ENCODE data around the gene BUB1B. TPM values are rescaled to one million over a fixed set of nuclear protein-coding genes. Genes with fewer than 3 reads are reported as not detected.
A peak's percentile ranks its signal among the peaks of the same experiment; 100 is the strongest.
"Not testable (repeated sequence)": the region's sequence is repeated elsewhere in the genome, so short reads cannot be mapped to it uniquely, and the experiment has no call there.

Gene BUB1B
- total and polyA plus RNA-seq, 4 donors, result 1.1 to 8.0 (median 2.1) TPM

DNA sequence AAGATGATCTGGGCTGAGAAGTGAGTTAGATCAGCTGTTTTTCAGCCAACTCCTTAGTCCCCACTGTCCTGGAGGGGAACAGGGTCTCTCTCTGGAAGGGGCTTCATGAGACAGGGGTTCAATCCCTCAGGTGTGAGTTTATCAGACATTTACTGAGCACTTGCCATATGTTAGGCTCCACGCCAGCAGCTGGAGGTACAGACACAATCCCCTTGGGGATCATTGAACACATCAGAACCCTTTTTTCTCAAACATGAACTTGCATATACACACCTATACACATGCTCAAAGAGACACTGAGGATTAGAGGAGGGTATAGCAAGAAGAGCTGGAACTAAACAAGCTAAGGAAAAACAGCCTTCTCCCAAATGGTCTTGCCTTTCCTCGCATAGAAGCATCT lies 46.7 kb upstream of the BUB1B start:
- Histone ChIP-seq H3K27ac (ENCODE audit: low read depth in 1 of 2, low read length in 1 of 2) (no peak overlapping the region), H3K4me3 (no peak overlapping the region), H3K9me3 (ENCODE audit: control insufficient read depth in 4 of 4, insufficient read depth in 3 of 4, low read length in 3 of 4) (no peaks in the 10 kb centered on the region), H3K36me3 (ENCODE audit: control insufficient read depth in 4 of 4, insufficient read depth in 4 of 4, low read length in 4 of 4) (no peaks in the 10 kb centered on the region), H3K4me1 (ENCODE audit: control insufficient read depth in 5 of 5, insufficient read depth in 5 of 5, low read length in 5 of 5) (peaks cover 0 to 3% (median 0%) of the 10 kb centered on the region in 5 donors), H3K27me3 (ENCODE audit: control insufficient read depth in 3 of 3, insufficient read depth in 3 of 3, low read length in 2 of 3) (peaks cover 0 to 4% (median 0%) of the 10 kb centered on the region in 3 donors), H3K9ac (ENCODE audit: insufficient read depth in 1 of 2, low read length in 2 of 2) (no peak overlapping the region)
- no peak for ATAC-seq (ENCODE audit: insufficient read depth, low FRiP score)
- no peak for TF ChIP-seq CTCF (IDR thresholded peaks at IDR 0.05; ENCODE audit: control extremely low read depth, extremely low read depth)
- WGBS, 2 donors, result 94 to 97% methylated on average over 2 of the region's 2 CpGs
- no peak for DNase-seq

GRCh38 chr15:40115106-40115505 lies 45.8 kb upstream of the BUB1B start:
- 96 to 97% methylated on average over 14 of the region's 14 CpGs for WGBS, 2 donors

DNA sequence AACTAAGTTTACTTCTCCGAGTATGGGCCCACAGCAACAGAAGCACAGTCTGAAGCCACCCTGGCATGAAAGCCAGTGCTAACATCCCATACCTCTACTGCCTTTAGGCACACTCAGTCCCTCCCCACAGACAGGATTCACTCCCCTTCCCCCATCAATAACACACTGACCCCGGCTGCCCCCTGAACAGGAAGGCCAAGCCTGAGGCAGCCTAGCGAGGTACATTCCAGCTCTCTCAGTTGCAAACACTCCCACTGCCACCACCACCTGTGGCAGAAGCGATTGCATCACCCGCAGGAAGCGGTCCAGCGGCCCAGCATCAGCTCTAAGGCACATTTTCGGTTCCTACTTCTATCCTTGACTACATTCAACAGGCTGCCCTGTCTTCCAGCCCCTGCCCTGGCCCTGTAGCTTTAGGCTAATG lies 45.2 kb upstream of the BUB1B start:
- Histone ChIP-seq H3K9me3 (ENCODE audit: control insufficient read depth in 4 of 4, insufficient read depth in 3 of 4, low read length in 3 of 4) (no peaks in the 10 kb centered on the region), H3K27me3 (ENCODE audit: control insufficient read depth in 3 of 3, insufficient read depth in 3 of 3, low read length in 2 of 3) (peaks cover 0 to 4% (median 0%) of the 10 kb centered on the region in 3 donors), H3K27ac (ENCODE audit: low read depth in 1 of 2, low read length in 1 of 2) (no peak overlapping the region), H3K9ac (ENCODE audit: insufficient read depth in 1 of 2, low read length in 2 of 2) (no peak overlapping the region), H3K4me1 (ENCODE audit: control insufficient read depth in 5 of 5, insufficient read depth in 5 of 5, low read length in 5 of 5) (no peaks in the 10 kb centered on the region), H3K4me3 (no peak overlapping the region), H3K36me3 (ENCODE audit: control insufficient read depth in 4 of 4, insufficient read depth in 4 of 4, low read length in 4 of 4) (no peaks in the 10 kb centered on the region)
- TF ChIP-seq CTCF (IDR thresholded peaks at IDR 0.05; ENCODE audit: control extremely low read depth, extremely low read depth), result no peak
- 17 to 29% methylated on average over 8 of the region's 8 CpGs for WGBS, 2 donors
- DNase-seq, result peak in 2 of 3 donors; percentile 29 to 44
- no peak for ATAC-seq (ENCODE audit: insufficient read depth, low FRiP score)

More at GRCh38 chr15:40115106-40115505, 45.8 kb upstream of the BUB1B start:
- not testable (repeated sequence) for H3K4me3 ChIP-seq; H3K9ac ChIP-seq (ENCODE audit: insufficient read depth in 1 of 2, low read length in 2 of 2); ATAC-seq (ENCODE audit: insufficient read depth, low FRiP score); DNase-seq; H3K4me1 ChIP-seq (ENCODE audit: control insufficient read depth in 5 of 5, insufficient read depth in 5 of 5, low read length in 5 of 5); H3K36me3 ChIP-seq (ENCODE audit: control insufficient read depth in 4 of 4, insufficient read depth in 4 of 4, low read length in 4 of 4); H3K9me3 ChIP-seq (ENCODE audit: control insufficient read depth in 4 of 4, insufficient read depth in 3 of 4, low read length in 3 of 4); H3K27ac ChIP-seq (ENCODE audit: low read depth in 1 of 2, low read length in 1 of 2); H3K27me3 ChIP-seq (ENCODE audit: control insufficient read depth in 3 of 3, insufficient read depth in 3 of 3, low read length in 2 of 3)

GRCh38 chr15:40118473-40118872 lies 42.4 kb upstream of the BUB1B start:
- Histone ChIP-seq H3K4me3 (no peak overlapping the region), H3K27me3 (ENCODE audit: control insufficient read depth in 3 of 3, insufficient read depth in 3 of 3, low read length in 2 of 3) (no peaks in the 10 kb centered on the region), H3K36me3 (ENCODE audit: control insufficient read depth in 4 of 4, insufficient read depth in 4 of 4, low read length in 4 of 4) (no peaks in the 10 kb centered on the region), H3K4me1 (ENCODE audit: control insufficient read depth in 5 of 5, insufficient read depth in 5 of 5, low read length in 5 of 5) (peaks cover 0 to 3% (median 0%) of the 10 kb centered on the region in 5 donors), H3K9me3 (ENCODE audit: control insufficient read depth in 4 of 4, insufficient read depth in 3 of 4, low read length in 3 of 4) (no peaks in the 10 kb centered on the region), H3K9ac (ENCODE audit: insufficient read depth in 1 of 2, low read length in 2 of 2) (no peak overlapping the region), H3K27ac (ENCODE audit: low read depth in 1 of 2, low read length in 1 of 2) (no peak overlapping the region)
- TF ChIP-seq CTCF (IDR thresholded peaks at IDR 0.05; ENCODE audit: control extremely low read depth, extremely low read depth), result no peak
- DNase-seq, result no peak
- 85 to 95% methylated on average over 3 of the region's 3 CpGs for WGBS, 2 donors
- no peak for ATAC-seq (ENCODE audit: insufficient read depth, low FRiP score)

Measured in lung (tissue), 12 donors.